Pancreas (tissue), 10 donors: Measurements from ENCODE around the gene GTF2F2. TPM values are rescaled to one million over a fixed set of nuclear protein-coding genes. Genes with fewer than 3 reads are reported as not detected.

Experiments used
- ATAC-seq, 4 donors: fragments of 200-7000 bp; cut with Tn5 transposase; one replicate each; pipeline versions ENCODE4 v1.8.0 to v1.9.1; 2020; ENCODE audit warnings: mild to moderate bottlenecking in 4 of 4, moderate library complexity in 4 of 4
- DNase-seq, 6 donors: peaks; one replicate each; pipeline ENCODE4 v3.0.0-alpha.2; 2020
- FAIRE-seq: peaks from 2 replicates; lab custom pipeline; 2012; peaks lifted over from hg19 to GRCh38; lab: Jason Lieb, UNC
- H3K27ac ChIP-seq, 4 donors: fragments of 200-600 bp; sonication (generic); 1 replicate in 3 of 4; 2 replicates in 1 of 4; pipeline versions ENCODE4 v1.5.0 to v1.8.0; 2020
- H3K27me3 ChIP-seq, 4 donors: fragments of 200-600 bp; one replicate each; pipeline ENCODE4 v1.8.0; 2021
- H3K36me3 ChIP-seq, 3 donors: fragments of 200-600 bp; sonication (generic) in 1 of 3; one replicate each; pipeline versions ENCODE4 v1.5.0 to v1.8.0; 2020 to 2021
- H3K4me1 ChIP-seq, 3 donors: fragments of 200-600 bp; one replicate each; pipeline ENCODE4 v1.8.0; 2021
- H3K4me3 ChIP-seq, 4 donors: fragments of 200-600 bp; sonication (generic) in 2 of 4; one replicate each; pipeline versions ENCODE4 v1.5.0 to v1.8.0; 2020 to 2021
- H3K9me3 ChIP-seq, 4 donors: fragments of 200-600 bp; one replicate each; pipeline ENCODE4 v1.8.0; 2021
- WGBS, 2 donors: extraction: QIAGEN DNeasy Blood & Tissue Kit; methylation state at CpG; one replicate each; pipeline ENCODE4 v1.1.7; 2013; 5-methylcytosine and 5-hydroxymethylcytosine counted together
- intact Hi-C, 3 donors: fragments of 100-400 bp; cut with DNase I; formaldehyde crosslinking; loops; one replicate each; pipeline versions ENCODE4 v1.11.1 to v1.14.2; 2022
- polyA plus RNA-seq, 2 donors: library from polyadenylated mRNA; stranded (reverse); fragments of 200-250 nt; gene quantifications; one replicate each; pipeline ENCODE4 v1.2.3, GENCODE V29; 2013
- total RNA-seq, 6 donors: library from RNA; stranded (reverse); fragmentation: NEBNext Ultra II Directional in 4 of 6; extraction: Animal tissue kit (Norgen Biotek cat#: 25700) in 4 of 6; gene quantifications; one replicate each; pipeline versions ENCODE4 v1.2.1 to v1.2.4, GENCODE V29; 2021 to 2023
- TF ChIP-seq, protein P1 (sequence below), 4 donors: fragments of 200-600 bp; sonication (generic) in 3 of 4; IDR thresholded peaks; one replicate each; pipeline versions ENCODE4 v1.5.0 to v1.8.0; 2021; ENCODE audit warnings: antibody characterized with exemption in 4 of 4
- donor health status: healthy with polysubstance abuse.
- donor health status: DM: no; HTN: no; CAD: no; lungs with moderate emphysema.
- donor health status: DM: no; HTN: no; CAD: no.
- donor health status: control.
- donor health status: control.
- donor health status: Bipolar disorder and iron deficiency.
- donor health status: DM: yes; HTN: yes; CAD: no.
- donor health status: DM: no; HTN: no; CAD: no.
- donor health status: DM: no; HTN: no; CAD: no.
- donor health status: DM: yes; HTN: yes; CAD: no.

GTF2F2 gene
- total and polyA plus RNA-seq, 8 donors, result 6.0 to 8.6 (median 7.7) TPM

DNA sequence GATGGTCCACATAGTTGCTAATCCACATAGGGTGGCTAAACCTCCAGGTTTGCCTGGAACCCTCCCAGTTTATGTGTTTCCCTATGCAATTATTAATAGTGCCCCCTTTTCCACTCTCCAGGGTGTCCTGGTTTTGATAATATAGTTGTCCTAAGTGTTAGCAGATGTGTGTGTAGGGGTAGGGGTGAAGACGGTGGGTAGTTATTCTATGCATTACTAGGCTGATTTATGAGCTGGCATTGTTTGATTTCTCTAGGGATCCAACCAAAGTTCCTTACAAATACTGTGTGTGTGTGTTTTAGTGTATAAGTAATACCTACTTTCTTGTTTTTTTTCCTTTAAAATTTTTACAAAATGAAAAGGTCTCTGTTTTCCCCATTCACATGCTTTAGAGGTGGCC, 21.1 kb downstream of the GTF2F2 start:
- 86 to 88% methylated on average over 1 of the region's 1 CpG for WGBS, 2 donors
- Histone ChIP-seq H3K36me3 (peaks cover 0 to 11% (median 0%) of the 10 kb centered on the region in 3 donors), H3K27me3 (no peaks in the 10 kb centered on the region), H3K4me3 (no peak overlapping the region), H3K4me1 (peaks cover 0 to 5% (median 0%) of the 10 kb centered on the region in 3 donors), H3K27ac (no peak overlapping the region), H3K9me3 (no peaks in the 10 kb centered on the region)
- intact Hi-C loops, result no loop called here
- no peak for FAIRE-seq
- no peak for DNase-seq
- no peak for ATAC-seq
- TF ChIP-seq, protein P1, sequence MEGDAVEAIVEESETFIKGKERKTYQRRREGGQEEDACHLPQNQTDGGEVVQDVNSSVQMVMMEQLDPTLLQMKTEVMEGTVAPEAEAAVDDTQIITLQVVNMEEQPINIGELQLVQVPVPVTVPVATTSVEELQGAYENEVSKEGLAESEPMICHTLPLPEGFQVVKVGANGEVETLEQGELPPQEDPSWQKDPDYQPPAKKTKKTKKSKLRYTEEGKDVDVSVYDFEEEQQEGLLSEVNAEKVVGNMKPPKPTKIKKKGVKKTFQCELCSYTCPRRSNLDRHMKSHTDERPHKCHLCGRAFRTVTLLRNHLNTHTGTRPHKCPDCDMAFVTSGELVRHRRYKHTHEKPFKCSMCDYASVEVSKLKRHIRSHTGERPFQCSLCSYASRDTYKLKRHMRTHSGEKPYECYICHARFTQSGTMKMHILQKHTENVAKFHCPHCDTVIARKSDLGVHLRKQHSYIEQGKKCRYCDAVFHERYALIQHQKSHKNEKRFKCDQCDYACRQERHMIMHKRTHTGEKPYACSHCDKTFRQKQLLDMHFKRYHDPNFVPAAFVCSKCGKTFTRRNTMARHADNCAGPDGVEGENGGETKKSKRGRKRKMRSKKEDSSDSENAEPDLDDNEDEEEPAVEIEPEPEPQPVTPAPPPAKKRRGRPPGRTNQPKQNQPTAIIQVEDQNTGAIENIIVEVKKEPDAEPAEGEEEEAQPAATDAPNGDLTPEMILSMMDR (IDR thresholded peaks at IDR 0.05), result no peak

DNA sequence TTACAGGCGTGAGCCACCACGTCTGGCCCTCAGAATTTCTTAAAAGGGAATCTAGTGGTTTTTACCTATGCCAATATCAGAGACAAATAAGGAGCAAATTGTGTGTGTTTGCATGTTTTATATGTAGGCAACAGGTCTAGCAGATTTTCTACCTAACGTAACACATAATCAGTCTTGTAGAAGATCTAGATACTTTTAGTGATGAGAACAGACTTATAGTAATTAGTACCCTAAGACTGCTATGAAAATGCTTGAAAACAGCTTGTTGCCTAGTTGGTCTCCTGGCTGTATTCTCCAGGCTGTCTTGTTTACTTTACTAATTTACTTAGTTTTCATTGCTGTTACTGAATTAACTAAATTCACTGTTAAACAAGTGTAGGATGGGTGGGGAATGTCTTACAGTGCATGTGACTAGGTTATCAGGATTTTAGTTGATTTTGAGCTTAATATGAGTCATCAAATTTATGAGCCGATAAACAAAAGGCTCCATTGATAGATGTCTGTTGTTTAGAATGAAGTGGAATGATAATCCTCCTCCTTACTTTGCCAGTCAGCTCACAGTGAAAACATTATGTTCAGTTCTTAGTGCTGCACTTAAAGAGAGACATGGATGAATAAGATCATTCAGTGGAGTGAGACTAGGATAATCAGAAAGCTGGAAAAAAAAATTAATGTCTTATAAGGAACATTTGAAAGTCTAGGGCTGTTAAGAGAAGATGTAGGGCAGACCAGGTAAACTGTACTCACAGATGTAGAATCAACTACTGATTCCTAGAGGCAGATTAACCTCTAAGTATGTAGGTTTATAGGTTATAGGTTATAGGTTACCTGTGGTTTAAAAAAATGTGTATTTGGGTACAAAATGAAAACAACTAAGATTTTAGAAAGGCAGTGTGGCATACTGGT, 22.4 kb downstream of the GTF2F2 start:
- Histone ChIP-seq H3K9me3 (no peaks in the 10 kb centered on the region), H3K36me3 (peaks cover 0 to 11% (median 0%) of the 10 kb centered on the region in 3 donors), H3K27me3 (no peaks in the 10 kb centered on the region), H3K4me1 (peaks cover 0 to 5% (median 0%) of the 10 kb centered on the region in 3 donors), H3K27ac (peak overlapping the region in 1 of 4 donors; percentile 36), H3K4me3 (no peak overlapping the region)
- FAIRE-seq (no peak), ATAC-seq (peak in 2 of 4 donors; percentile 15 to 31), DNase-seq (no peak)
- intact Hi-C loops, result no loop called here
- 82 to 86% methylated on average over 4 of the region's 4 CpGs for WGBS, 2 donors
- TF ChIP-seq, protein P1 (IDR thresholded peaks at IDR 0.05), result no peak

DNA sequence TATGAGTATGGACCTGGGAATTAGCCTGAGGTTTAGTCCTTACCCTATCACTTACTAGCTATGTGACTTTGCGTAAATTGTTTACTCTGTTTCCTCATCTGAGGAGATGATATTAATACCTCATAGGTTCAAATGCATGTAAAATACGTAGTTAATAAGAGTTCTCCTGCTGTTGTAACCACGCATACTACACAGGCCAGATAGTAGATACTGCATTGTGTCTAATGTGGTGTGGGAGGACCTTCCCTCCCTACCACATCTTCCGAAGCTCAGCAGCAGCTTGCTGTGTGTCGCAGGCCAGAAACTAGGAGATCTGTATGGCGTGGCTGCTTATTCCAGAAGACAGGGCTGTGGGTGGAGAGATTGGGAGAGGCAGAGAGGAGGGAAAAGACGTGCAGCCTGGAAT, 23.0 kb downstream of the GTF2F2 start:
- H3K36me3 ChIP-seq, result peaks cover 0 to 5% (median 0%) of the 10 kb centered on the region in 3 donors
- no peak overlapping the region for H3K4me3 ChIP-seq
- 89 to 90% methylated on average over 7 of the region's 7 CpGs for WGBS, 2 donors
- H3K27me3 ChIP-seq, result no peaks in the 10 kb centered on the region
- DNase-seq (no peak), FAIRE-seq (no peak), ATAC-seq (no peak)
- TF ChIP-seq, protein P1 (IDR thresholded peaks at IDR 0.05), result no peak
- H3K4me1 ChIP-seq, result peaks cover 0 to 5% (median 0%) of the 10 kb centered on the region in 3 donors
- peak overlapping the region in 1 of 4 donors; percentile 36 for H3K27ac ChIP-seq
- intact Hi-C loops, result no loop called here
- H3K9me3 ChIP-seq, result no peaks in the 10 kb centered on the region

DNA sequence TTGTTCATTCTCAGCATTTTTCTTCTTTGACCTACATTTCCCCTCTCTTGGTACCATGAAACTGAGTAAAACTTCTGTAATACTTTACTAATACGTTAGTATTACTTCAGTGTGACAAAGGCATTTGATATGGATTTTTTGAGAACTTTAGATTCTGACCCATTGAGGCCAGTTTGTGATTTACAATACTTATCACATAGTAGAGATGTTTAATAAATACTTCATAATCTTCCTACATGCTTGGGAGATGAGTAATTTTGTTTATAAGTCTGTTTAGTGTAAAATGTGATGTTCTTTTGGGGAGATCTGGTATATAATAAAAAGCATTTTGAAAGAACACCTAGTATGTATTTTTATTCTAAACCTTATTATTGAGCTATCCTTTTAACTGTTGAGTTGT, 29.7 kb downstream of the GTF2F2 start:
- Histone ChIP-seq H3K27ac (no peak overlapping the region), H3K4me3 (no peak overlapping the region), H3K36me3 (no peaks in the 10 kb centered on the region), H3K4me1 (no peaks in the 10 kb centered on the region), H3K27me3 (no peaks in the 10 kb centered on the region), H3K9me3 (no peaks in the 10 kb centered on the region)
- TF ChIP-seq, protein P1 (IDR thresholded peaks at IDR 0.05), result no peak
- intact Hi-C loops, result no loop called here
- DNase-seq (no peak), FAIRE-seq (no peak), ATAC-seq (no peak)
- 57 to 78% methylated on average over 1 of the region's 1 CpG for WGBS, 2 donors
